Activated T-cell treated with anti-CD3 and anti-CD28 coated beads, Interleukin-2, amount 50 U/mL, for 72 hours (primary cell): Measurements from ENCODE around the gene SPP2. TPM values are rescaled to one million over a fixed set of nuclear protein-coding genes. Genes with fewer than 3 reads are reported as not detected.
A peak's percentile ranks its signal among the peaks of the same experiment; 100 is the strongest.

Experiments used
- ATAC-seq, 2 donors: fragments of 150-1000 bp; cut with Tn5 transposase; replicated peaks in 1 of 2; 2 replicates each; pipeline ENCODE4 v1.10.0; 2021; ENCODE audit warnings: moderate library complexity in 2 of 2, mild to moderate bottlenecking in 1 of 2
- DNase-seq, 2 donors: peaks; one replicate each; pipeline ENCODE4 v3.0.0; 2021 to 2022; ENCODE audit warnings: mixed read lengths in 1 of 2
- H3K27ac Mint-ChIP-seq: one replicate; pipeline ENCODE4 v1.8.0; 2022; ENCODE audit warnings: mild to moderate bottlenecking, moderate library complexity, mixed read lengths
- H3K27me3 Mint-ChIP-seq: one replicate; pipeline ENCODE4 v1.8.0; 2022; ENCODE audit warnings: low read depth, mixed read lengths
- H3K36me3 Mint-ChIP-seq, 2 donors: one replicate each; pipeline ENCODE4 v1.8.0; 2022; ENCODE audit warnings: mixed read lengths in 2 of 2, mild to moderate bottlenecking in 1 of 2; ENCODE audit not compliant: insufficient read depth in 2 of 2
- H3K4me1 Mint-ChIP-seq: one replicate; pipeline ENCODE4 v1.8.0; 2022; ENCODE audit warnings: low read depth, mixed read lengths
- H3K4me3 Mint-ChIP-seq, 2 donors: one replicate each; pipeline ENCODE4 v1.8.0; 2022; ENCODE audit warnings: mild to moderate bottlenecking in 2 of 2, mixed read lengths in 2 of 2, moderate library complexity in 2 of 2
- H3K9me3 Mint-ChIP-seq, 2 donors: one replicate each; pipeline ENCODE4 v1.8.0; 2022; ENCODE audit warnings: mixed read lengths in 2 of 2
- total RNA-seq, 2 donors: library from RNA; stranded (reverse); gene quantifications; one replicate each; pipeline ENCODE4 v1.2.3, GENCODE V29; 2022

Gene SPP2
- total RNA-seq, 2 donors from 2014 or later, result not detected

DNA sequence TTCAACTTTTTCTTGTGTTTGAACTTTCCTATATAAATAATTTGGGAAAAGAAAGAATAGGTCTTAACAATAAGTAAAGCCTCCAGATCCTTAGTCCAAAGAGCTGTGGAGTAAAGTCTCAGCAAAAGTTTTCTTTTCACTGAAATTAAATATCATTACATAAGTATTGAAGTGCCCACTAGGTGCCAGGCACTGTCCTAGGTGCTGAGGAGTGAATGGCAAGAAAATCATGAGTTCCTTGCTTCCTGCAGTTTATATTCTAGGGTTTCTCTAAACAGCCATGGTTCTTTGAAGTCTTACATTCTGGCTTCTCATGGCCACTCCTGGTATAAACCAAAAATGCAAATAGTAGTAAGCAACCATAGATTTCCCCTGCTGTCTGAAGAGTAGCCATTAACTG is 59.7 kb downstream of the SPP2 start:
- Mint-ChIP-seq H3K27ac (no peak overlapping the region), H3K36me3 (peaks cover 0 to 2% of the 10 kb centered on the region in 2 donors)
- no peak for ATAC-seq

DNA sequence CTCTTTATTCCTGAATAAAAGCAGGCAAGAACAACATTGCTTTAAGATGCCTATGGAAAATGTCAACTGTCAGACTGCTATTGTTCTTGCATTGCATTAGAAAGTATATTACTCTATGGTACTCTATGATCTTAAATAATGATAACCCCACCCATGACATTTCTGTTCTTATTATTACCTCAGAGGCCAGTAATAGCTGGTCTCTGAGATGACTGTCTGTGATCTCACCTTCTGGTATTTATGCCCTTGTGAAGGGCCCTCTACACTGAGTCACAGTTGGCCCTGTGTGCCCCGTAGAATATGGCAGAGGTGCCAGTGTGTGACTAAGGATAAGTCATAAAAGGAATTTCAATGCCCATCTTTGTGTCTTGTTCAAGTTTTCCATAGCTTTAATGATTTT is 61.0 kb downstream of the SPP2 start:
- H3K27ac Mint-ChIP-seq, result no peak overlapping the region
- H3K4me3 Mint-ChIP-seq, result no peak overlapping the region
- H3K9me3 Mint-ChIP-seq, result peaks cover 0 to 3% of the 10 kb centered on the region in 2 donors
- ATAC-seq (peak; percentile 55 to 79), DNase-seq (no peak)
- H3K36me3 Mint-ChIP-seq, result peaks cover 0 to 2% of the 10 kb centered on the region in 2 donors
- H3K27me3 Mint-ChIP-seq, result no peaks in the 10 kb centered on the region
- H3K4me1 Mint-ChIP-seq, result no peaks in the 10 kb centered on the region

More for the DNA sequence above, 59.7 kb downstream of the SPP2 start:
- Mint-ChIP-seq H3K9me3 (peaks cover 0 to 3% of the 10 kb centered on the region in 2 donors), H3K4me1 (no peaks in the 10 kb centered on the region), H3K27me3 (no peaks in the 10 kb centered on the region), H3K4me3 (no peak overlapping the region)
- no peak for DNase-seq

DNA sequence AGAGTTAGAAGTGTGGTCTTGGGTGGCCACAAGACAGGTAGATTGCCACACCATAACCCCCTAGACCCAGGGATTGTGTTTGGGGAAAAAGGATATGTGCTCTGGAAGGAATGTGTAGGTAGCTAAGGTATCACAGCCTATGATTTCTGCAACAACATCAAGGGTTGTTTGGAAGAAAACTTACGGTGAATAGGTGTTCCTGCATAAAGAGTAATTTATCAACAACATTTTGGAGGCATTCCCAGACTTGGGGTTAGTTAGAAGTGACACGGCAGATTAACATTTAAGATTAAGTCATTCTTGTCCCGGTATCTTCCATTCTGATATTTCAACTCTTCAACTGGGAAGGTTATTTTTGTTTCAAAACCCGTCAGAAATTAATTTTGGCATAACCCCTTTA is 65.5 kb downstream of the SPP2 start:
- no peak for ATAC-seq
- Mint-ChIP-seq H3K27ac (no peak overlapping the region), H3K9me3 (no peaks in the 10 kb centered on the region), H3K27me3 (no peaks in the 10 kb centered on the region), H3K4me3 (no peak overlapping the region), H3K4me1 (no peaks in the 10 kb centered on the region), H3K36me3 (no peaks in the 10 kb centered on the region)
- no peak for DNase-seq

DNA sequence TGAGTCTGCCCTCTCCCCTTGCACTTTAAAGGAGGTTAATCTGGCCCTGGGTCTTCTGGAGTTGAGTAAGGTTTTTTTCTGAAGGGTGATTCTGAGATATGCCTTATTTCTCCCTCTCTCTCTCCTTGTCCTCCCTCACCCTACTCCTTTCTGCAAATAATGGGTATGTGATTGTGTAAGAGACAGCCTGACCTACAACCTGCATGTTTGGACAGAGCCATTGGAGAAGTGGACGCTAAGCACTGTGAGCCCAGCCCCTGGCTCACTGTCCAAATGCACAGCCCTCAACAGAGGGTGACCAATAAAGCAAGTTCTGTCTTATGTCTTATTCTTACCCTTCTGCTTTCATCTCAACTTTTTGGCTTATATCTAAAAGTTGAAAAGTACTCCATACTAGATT is 71.5 kb downstream of the SPP2 start:
- Mint-ChIP-seq H3K27me3 (no peaks in the 10 kb centered on the region), H3K36me3 (no peaks in the 10 kb centered on the region), H3K9me3 (no peaks in the 10 kb centered on the region), H3K4me1 (no peaks in the 10 kb centered on the region), H3K27ac (no peak overlapping the region), H3K4me3 (no peak overlapping the region)
- DNase-seq, result no peak
- ATAC-seq, result no peak

DNA sequence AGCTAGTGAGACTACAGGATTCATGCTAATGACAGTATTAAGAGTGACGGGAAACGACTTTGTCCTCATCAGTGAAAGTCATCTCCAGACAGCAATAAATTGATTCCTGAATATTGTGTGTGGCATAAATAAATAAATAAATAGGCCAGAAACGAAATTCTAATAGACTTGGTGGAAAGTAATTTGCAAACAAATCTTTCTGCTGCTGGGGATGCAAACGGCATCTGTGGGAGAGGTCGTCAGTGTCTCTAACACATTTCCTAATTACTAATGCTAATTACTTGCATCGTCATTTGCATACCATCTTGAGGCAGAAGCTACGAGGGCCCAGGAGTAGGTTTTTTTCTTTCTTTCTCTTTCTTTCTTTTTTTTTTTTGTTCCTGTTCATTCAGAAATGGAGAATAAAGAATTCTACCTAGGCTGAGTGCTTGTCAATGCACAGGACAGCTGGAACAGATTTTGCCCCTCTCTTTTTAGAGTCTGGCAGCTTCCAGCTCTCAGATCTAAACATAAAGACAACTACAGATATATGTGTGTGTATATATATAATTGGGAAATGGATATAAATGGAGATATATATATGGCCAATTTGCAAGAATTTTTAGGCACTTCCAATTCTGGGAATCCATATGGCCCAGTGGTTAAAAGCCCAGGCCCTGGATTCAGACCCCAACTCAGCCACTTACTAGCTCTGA is 75.1 kb downstream of the SPP2 start:
- no peak overlapping the region for H3K27ac Mint-ChIP-seq
- peaks cover 7% of the 10 kb centered on the region for H3K4me1 Mint-ChIP-seq
- H3K27me3 Mint-ChIP-seq, result peaks cover under 1% of the 10 kb centered on the region
- no peaks in the 10 kb centered on the region for H3K9me3 Mint-ChIP-seq
- no peaks in the 10 kb centered on the region for H3K36me3 Mint-ChIP-seq
- no peak for DNase-seq
- no peak for ATAC-seq
- no peak overlapping the region for H3K4me3 Mint-ChIP-seq

DNA sequence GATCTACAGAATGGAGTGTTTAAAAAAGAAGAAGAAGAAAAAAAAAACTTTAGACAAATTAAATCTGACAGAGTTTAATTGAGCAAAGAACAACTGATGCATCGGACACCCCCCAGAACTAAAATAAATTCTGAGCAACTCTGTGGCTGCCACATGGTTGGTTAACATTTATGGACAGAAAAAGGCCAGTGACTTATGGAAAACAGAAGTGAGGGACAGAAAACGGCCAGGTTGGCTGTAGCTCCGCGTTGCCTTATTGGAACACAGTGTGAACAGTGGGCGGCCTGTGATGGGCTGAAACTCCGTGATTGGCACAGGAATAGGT is 75.6 kb downstream of the SPP2 start:
- Mint-ChIP-seq H3K27ac (no peak overlapping the region), H3K36me3 (no peaks in the 10 kb centered on the region), H3K4me1 (peaks cover 7% of the 10 kb centered on the region), H3K27me3 (peaks cover 6% of the 10 kb centered on the region), H3K9me3 (no peaks in the 10 kb centered on the region), H3K4me3 (no peak overlapping the region)
- ATAC-seq, result no peak
- DNase-seq, result no peak

Other genes starting within 250 kb of the SPP2 start
- 10 to 100 TPM; 84.3 to 93.5 TPM for gene HJURP, start 196.2 kb upstream of the SPP2 start, total RNA-seq
- gene TRPM8, start 133.3 kb upstream of the SPP2 start, total RNA-seq, result not detected